LNCaP clone FGC (cell line): Measurements from ENCODE around the gene NR2C2AP.

Experiments
- DNase-seq: peaks from one replicate; pipeline ENCODE4 v3.0.0-alpha.2; 2011; ENCODE audit warnings: low read depth
- H3K4me3 ChIP-seq: 2 replicates; pipeline ENCODE4 v1.5.1; 2011; ENCODE audit warnings: mild to moderate bottlenecking, low read depth, low read length, control low read depth
- CTCF ChIP-seq: IDR thresholded peaks from 2 replicates; pipeline ENCODE4 v1.5.1; 2012; ENCODE audit warnings: mild to moderate bottlenecking; ENCODE audit not compliant: control insufficient read depth, insufficient read depth; ENCODE audit errors: extremely low read depth

NR2C2AP gene

GRCh38 chr19:19170873-19171672 lies 32.1 kb downstream of the NR2C2AP start:
- H3K4me3 ChIP-seq, result no peak overlapping the region
- no peak for DNase-seq
- TF ChIP-seq CTCF, result no peak

GRCh38 chr19:19170053-19170872 lies 33.0 kb downstream of the NR2C2AP start, which contains the start of gene MEF2B:
MEF2B (minus strand) TSS chr19:19170263; CDS start chr19:19150735, 19,528 bp downstream.
- peak within 1 kb of the TSS; percentile 28 for H3K4me3 ChIP-seq
- no peak for TF ChIP-seq CTCF
- DNase-seq, result no peak

GRCh38 chr19:19169236-19170052 lies 33.8 kb downstream of the NR2C2AP start:
- no peak for DNase-seq
- peak overlapping the region; percentile 28 for H3K4me3 ChIP-seq
- no peak for TF ChIP-seq CTCF

GRCh38 chr19:19167612-19168011 lies 35.6 kb downstream of the NR2C2AP start:
- DNase-seq, result no peak
- no peak overlapping the region for H3K4me3 ChIP-seq
- no peak for TF ChIP-seq CTCF

- H3K4me3 ChIP-seq, result no peak overlapping the region
- TF ChIP-seq CTCF, result no peak
- no peak for DNase-seq
Observed at GRCh38 chr19:19165396-19165795, 37.8 kb downstream of the NR2C2AP start.

- no peak for TF ChIP-seq CTCF
- no peak overlapping the region for H3K4me3 ChIP-seq
- DNase-seq, result no peak
Observed at GRCh38 chr19:19162495-19162894, 40.7 kb downstream of the NR2C2AP start.
